HL-60/S4 treated with phorbol 12-myristate 13-acetate at 8.2 ng/mL for 4 days and 3 days (cell line): ENCODE measurements around the gene PIEZO1.

Source experiments
- in situ Hi-C: fragments of 300-500 bp; cut with MboI; formaldehyde crosslinking; loops from 2 replicates; pipeline ENCODE4 v1.15.0; 2022; ENCODE audit warnings: low sequenced_read_pairs

The PIEZO1 gene

GRCh38 chr16:88723507-88723887, 61.5 kb downstream of the PIEZO1 start:
- in situ Hi-C loops, result no loop called here

GRCh38 chr16:88722784-88723506, 62.1 kb downstream of the PIEZO1 start:
- in situ Hi-C loops, result no loop called here

- in situ Hi-C loops, result no loop called here
These were observed 62.9 kb downstream of the PIEZO1 start for GRCh38 chr16:88721815-88722755.

GRCh38 chr16:88721236-88721635, 63.8 kb downstream of the PIEZO1 start:
- in situ Hi-C loops, result no loop called here

- in situ Hi-C loops, result no loop called here
These were observed 64.5 kb downstream of the PIEZO1 start for GRCh38 chr16:88720396-88720970.

- in situ Hi-C loops, result no loop called here
These were observed 65.1 kb downstream of the PIEZO1 start for GRCh38 chr16:88719933-88720296.

GRCh38 chr16:88719267-88719932, 65.6 kb downstream of the PIEZO1 start:
- in situ Hi-C loops, result no loop called here

- in situ Hi-C loops, result no loop called here
These were observed 66.8 kb downstream of the PIEZO1 start for GRCh38 chr16:88718178-88718577.

- in situ Hi-C loops, result no loop called here
These were observed 68.4 kb downstream of the PIEZO1 start for GRCh38 chr16:88716601-88717001.

GRCh38 chr16:88716201-88716600, 68.8 kb downstream of the PIEZO1 start:
- in situ Hi-C loops, result no loop called here

GRCh38 chr16:88715312-88716190, 69.5 kb downstream of the PIEZO1 start:
- in situ Hi-C loops, result no loop called here

GRCh38 chr16:88714420-88715302, 70.4 kb downstream of the PIEZO1 start:
- in situ Hi-C loops, result no loop called here

- in situ Hi-C loops, result no loop called here
These were observed 71.2 kb downstream of the PIEZO1 start for GRCh38 chr16:88713568-88714419.

- in situ Hi-C loops, result no loop called here
These were observed 72.0 kb downstream of the PIEZO1 start for GRCh38 chr16:88713054-88713453.

- in situ Hi-C loops, result no loop called here
These were observed 72.5 kb downstream of the PIEZO1 start for GRCh38 chr16:88712362-88712979.

GRCh38 chr16:88711750-88712340, 73.2 kb downstream of the PIEZO1 start:
- in situ Hi-C loops, result no loop called here

GRCh38 chr16:88710556-88710955, 74.5 kb downstream of the PIEZO1 start:
- in situ Hi-C loops, result no loop called here
